H4 (cell line): Measurements from ENCODE around the gene DNAJC11. TPM values are rescaled to one million over a fixed set of nuclear protein-coding genes. Genes with fewer than 3 reads are reported as not detected.
A peak's percentile ranks its signal among the peaks of the same experiment; 100 is the strongest.
"Not testable (repeated sequence)": the region's sequence is repeated elsewhere in the genome, so short reads cannot be mapped to it uniquely, and the experiment has no call there.

ENCODE experiments used
- DNase-seq: peaks from one replicate; pipeline ENCODE4 v3.0.0-alpha.2; 2015; ENCODE audit warnings: low spot score
- total RNA-seq: library from RNA; depleted of rRNA; stranded (reverse); fragments of >200 nt; shearing (Covaris generic); gene quantifications from 2 replicates; pipeline ENCODE4 v1.2.3, GENCODE V29; 2014

Gene DNAJC11
- total RNA-seq, 1 experiment from 2014 or later, result 36.5 TPM

DNA sequence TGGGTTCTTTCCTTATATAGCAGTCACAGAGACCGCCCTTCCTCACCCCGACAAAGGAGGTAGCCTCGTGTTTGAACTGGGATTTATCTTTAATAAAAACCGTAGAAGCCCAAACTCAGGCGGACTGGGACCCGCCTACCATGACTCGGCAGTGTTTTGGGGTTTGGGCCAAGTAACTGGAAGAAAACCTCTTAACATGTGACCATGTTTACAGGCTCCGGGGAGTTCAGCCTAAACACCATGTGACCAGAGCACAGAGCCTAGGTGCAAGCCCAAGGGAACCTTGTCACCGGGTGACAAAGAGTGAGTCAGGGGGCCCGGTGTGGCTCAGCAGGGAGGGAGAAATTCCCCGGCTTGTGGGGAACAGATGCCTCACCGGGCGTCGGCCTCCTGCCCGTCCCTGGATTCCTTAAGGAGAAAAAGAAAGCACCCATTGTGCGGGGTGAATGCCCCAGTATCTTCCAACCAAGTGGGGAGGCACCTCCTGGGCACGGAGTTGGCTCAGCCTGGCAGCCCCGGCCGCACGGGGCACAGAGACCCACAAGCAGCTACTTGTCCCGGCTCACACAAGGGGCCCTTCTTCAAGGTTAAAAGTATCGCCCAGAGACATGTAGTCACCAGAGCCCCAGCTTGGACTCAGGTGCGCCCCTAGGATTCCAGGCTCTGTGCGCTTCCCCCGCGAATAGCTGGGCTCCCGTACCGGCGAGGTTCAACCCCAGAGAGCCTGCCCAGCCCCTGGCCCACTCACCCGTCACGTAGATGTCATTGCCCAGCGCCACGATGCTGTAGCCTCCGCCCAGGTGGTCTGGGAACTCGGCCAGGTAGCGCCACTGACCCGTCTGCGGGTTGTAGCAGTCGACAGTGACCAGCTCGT, 100.3 kb downstream of the DNAJC11 start:
- DNase-seq, result peak; percentile 91

DNA sequence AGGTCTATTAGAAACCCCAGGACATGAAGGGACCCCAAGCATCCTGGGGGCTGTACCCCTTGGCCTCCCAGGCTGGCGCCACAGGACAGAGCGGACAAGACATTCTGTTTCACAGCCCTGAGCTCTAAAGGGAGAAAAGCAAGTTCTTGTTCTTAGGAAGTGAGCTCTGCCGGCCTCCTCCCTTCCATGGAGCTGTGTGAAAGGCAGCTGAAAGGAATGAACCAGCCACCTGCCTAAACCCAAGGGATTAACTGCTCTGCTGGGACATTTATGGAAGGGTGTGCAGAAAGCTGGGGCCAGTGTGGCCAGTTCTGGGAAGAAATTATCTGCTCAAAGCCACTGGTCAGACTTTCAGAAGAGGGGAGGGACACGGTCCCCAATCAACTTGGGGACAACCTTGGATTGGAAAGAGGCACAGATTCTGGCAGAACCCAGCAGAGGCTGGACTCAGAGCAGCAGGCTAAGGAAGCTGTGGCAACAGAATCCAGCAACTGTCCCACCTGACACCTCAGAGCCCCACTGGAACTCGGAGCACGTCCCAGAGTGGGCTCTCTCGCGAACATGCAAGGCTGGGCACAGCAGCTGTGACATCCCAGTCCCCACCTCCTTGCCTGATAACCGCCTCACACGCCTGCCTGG, 101.1 kb downstream of the DNAJC11 start:
- no peak for DNase-seq

DNA sequence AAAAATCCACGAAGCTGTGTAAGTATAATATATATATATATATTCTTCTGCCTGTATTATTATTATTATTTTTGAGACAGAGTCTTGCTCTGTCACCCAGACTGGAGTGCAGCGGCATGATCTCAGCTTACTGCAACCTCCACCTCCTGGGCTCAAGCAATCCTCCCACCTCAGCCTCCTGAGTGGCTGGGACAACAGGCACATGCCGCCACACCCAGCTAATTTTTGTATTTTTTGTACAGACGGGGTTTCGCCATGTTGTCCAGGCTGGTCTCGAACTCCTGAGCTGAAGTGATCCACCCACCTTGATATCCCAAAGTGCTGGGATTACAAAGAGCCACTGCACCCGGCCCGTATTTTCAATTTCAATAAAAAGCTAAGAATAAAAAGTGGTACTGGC, 101.6 kb downstream of the DNAJC11 start:
- not testable (repeated sequence) for DNase-seq

DNA sequence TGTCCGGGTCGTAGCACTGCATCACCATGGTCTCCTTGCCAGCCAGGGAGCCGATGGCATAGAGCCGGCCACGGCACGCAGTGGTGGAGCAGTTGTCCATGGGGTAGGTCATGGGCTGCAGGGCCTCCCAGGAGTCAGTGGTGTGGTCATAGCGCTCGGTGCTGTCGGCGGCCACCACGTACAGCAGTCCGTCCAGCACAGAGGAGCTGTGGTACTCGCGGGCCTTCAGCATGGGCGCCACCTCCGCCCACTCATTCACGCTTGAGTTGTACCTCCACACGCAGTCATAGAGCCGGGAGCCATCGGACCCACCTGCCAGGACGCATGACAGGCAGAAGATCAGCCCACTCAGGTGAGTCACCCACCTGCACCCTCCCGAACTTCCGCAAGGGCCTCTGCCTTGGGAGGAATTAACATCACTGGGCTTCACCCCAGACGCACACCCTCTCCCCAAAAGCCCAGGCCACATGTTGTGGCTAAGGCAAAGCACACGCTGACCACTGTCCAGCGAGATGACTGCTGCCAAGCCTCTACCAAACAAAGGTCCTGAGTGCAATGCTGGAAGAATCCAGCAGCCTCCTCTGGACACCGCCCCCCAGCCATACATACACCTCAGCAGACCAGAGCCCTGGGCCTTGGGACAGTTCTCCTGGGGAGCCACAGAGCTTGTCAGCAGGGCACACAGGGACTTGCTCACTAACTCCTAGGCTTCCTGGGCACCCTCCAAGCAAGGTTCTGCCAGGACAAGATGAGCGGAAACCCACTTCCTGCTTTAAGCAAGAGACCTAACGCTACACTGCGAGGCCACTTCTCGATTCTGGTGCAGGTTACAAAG, 102.3 kb downstream of the DNAJC11 start:
- DNase-seq, result no peak

DNA sequence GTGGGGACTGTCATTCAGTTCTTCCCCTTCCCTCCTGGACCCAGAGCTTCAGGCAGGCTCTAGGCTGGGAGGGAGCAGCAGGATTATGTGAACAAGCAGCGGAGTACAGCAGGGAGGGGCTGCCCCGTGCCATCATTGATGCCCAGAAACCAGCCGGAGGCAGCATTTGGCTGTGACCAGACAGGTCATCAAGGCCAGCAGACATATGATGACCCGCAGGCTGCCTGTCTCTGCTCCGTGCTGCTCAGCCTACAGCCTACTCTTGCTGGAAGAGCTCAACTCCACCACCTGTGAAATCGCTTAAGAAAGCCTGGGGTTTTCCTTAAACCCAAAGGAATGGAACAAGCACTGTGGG, 103.9 kb downstream of the DNAJC11 start:
- no peak for DNase-seq

DNA sequence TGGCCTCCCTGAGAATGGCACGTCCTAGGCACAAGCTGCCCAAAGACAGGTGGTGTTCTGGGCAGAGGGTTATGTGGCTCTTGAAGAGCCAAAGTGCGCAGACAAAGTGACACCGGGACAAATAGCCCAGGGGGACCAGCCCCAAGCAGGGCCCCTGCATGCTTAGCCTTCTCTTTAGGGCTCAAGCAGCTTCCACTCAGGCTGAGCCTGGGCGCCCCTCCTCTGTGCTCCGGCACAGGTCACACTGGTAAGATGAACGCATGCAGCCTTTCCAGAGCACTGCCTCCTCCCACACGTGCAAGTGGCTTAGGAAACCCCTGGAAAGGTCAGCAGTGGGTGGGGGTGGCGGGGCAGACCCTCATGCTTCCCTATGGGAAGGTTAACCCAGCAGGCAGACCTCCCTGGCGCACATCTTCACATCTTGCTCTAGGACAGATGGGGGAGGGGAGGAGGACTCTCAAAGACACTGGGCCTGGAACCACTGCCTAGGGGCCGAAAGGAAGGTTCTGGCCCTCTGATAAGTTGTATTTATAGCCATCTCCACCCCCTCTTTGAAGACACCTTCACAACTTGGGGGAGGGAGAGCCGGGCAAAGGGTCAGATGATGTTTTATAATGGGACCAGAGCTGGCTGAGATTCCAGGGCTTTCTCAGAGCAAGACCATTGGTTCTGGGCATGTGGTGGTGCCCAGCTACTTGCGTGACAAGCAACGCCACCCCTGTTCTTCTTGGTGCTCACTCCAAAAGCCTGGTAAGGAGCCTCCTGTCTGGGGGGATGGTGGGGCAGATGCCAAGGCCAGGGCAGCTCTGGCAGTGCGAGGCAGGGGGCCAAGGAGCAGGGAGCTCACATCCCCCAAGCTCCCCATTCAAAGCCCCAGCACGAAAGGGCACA, 104.5 kb downstream of the DNAJC11 start:
- DNase-seq, result no peak

DNA sequence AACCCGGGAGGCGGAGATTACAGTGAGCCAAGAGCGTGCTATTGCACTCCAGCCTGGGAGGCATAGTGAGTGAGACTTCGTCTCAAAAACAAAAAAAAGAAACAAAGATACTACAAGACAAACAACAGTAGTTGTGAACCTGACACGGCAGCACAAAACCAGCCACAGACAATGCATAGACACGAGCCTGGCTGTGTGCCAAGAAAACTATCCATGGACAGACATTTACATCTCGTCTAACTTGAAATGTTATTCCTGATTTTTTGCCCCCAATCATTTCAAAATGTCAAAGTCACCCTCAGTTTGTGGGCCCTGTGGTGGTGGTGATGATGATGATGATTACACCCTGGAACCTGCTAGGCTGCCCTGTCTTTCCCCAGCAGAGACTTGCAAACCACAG, 105.3 kb downstream of the DNAJC11 start:
- DNase-seq, result no peak

DNA sequence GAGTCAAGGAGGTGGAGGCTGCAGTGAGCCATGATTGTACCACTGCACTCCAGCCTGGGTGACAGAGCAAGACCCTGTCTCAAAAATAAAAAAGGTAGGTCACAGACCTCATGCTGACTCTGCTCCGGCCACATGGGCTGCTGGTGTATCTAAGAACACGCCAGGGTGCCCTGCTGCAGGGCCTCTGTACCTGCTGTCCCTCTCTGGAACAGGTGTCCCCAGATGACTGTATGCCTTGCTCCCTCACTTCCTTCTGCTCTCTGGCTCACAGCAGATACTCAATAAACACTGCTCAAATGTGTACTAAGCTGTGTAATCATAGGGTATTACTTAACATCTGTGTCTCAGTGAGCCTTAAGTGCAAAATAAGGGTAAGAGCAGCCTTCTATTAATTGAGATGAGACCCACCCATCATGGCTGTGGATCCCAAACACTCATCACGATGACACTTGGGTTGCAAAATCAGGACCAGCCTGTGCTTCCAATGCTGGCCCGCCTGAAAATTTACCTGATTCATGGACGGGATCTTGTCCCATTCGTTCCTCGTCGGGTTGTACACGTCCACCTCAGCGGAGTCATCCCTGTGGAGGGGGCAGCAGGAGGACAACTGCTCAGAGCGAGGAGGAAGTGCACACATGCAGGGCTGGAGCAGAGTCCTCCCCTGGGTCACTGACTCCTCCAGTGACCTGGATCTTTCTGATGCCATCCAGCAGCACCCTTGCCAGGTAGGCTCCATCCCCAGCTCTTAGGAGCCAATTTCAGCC, 106.5 kb downstream of the DNAJC11 start:
- DNase-seq, result no peak

DNA sequence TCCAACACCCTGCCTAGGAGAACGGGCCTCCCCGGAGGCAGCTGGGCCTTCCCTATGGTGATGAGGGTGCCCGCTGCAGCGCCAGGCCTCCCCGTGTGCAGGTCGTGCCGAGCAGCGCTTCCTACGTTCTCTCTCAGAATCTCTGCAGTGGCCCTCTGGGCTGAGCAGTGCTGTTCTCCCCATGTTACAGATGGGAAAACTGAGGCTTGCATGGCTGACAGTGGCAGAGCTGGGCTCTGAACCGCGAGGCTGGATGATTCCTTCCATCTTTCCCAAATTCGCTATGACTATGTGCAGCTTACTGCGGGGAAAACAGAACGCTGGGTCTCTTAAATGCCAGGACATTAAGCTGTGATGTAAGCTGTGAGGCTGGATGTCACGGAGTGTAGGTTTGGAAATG, 107.8 kb downstream of the DNAJC11 start:
- no peak for DNase-seq

DNA sequence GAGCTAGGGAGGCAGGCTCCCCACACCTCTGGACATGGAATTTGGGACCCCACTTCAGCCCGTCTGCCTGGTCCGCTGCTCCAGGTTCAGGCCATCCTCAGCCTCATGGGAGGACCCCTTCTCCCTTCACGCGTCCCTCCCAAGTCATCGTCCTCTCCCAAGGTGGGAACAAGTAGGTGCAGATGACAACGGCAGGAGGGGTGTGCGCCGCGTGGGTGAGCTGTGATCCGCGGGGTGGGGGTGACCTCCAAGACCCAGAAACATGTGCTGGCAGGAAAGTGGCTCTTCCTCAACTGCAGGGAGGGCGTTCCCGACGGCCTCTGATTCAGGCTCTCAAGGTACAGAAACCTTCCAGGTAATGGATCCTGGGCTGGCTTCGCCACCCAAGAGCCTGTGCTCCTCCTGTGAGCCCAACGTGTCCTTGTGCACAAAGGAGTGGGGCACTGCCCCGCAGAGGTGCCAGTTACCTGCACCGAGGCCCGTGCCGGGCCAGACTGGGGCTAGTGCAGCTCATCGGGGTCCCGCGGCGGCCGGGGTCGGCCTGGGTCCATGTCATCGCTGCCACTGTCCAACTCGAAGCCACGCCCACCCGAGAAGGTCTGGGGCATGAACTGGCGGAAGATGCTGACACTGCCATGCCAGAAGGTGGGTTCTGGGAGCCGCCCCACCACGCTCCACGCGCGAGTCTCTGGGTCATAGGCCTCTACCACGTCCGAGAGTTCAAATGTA, 108.6 kb downstream of the DNAJC11 start:
- DNase-seq, result no peak

DNA sequence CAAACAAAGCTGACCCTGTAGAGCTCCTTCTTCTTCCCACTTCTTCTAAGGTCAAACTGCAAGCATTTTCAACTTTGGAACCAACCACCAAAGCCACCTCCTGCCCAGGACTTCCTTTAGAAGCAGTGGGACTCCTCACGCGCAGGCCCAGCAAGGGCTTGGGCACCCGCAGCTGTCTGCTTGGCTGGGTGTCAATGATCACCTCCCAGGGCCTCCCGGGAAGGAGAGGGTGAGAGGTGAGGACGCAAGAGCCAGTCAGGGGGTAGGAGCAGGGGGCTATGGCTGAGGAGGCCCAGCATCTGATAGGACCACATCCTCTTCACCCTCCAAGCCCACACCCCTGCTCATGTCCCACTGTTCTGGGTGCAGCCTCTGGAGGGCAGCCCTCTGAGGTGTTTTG, 109.2 kb downstream of the DNAJC11 start:
- DNase-seq, result no peak

DNA sequence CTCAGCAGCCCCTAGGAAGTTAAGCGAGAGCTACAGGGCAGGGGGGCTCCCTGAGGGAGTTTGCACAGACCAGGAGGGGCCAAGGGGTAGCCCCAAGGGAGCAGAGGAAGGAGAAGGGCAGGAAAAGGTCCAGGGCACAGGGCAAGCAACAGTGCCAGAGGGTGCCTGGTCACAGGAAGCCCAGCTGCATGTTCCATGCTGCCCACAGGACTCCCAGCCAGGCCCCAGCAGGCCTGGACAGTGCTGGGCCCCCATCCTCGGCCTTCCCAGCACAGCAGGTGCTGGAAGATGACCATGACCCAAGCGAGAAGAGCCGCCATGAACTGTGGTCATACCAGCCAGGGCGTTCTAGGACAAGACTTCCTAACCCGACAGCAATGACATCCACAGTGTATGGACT, 110.0 kb downstream of the DNAJC11 start:
- DNase-seq, result no peak

DNA sequence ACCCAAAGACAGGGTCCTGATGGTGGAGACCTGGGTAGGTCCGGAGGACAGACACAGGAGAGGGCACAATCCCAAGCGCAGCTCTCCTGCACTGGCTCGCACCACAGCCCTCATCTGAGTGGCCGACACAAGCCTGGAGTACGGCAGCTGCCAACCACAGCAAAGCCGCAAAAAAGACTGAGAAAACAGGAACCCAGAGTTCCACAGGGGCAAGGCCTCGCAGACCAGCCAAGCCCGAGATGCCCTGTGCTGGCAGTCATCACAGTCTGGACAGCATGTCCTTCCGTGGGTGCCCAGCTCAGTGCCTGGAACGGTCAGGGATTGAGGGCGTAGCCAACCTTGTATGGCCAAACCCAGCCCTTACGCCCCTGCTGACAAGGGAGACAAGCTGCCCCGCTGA, 110.4 kb downstream of the DNAJC11 start:
- no peak for DNase-seq

DNA sequence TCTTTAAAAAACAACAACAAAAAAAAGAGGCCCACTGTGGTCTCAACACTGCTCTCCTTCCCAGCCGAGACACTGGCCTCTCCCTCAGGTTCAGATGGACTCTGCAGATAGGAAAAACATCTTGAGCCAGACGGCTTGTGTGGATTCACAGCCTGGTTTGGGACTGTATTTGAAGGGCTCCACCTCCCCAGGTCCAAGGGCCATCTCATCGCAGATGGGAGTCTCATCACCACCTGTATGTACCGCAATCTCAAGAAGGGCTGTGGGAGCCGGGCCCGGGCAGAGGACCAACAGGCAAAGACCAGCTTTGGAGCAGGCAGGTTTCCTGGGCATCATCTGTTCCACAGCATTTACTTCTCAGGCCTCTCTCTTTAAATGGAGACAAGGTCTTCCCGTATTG, 111.6 kb downstream of the DNAJC11 start:
- no peak for DNase-seq

DNA sequence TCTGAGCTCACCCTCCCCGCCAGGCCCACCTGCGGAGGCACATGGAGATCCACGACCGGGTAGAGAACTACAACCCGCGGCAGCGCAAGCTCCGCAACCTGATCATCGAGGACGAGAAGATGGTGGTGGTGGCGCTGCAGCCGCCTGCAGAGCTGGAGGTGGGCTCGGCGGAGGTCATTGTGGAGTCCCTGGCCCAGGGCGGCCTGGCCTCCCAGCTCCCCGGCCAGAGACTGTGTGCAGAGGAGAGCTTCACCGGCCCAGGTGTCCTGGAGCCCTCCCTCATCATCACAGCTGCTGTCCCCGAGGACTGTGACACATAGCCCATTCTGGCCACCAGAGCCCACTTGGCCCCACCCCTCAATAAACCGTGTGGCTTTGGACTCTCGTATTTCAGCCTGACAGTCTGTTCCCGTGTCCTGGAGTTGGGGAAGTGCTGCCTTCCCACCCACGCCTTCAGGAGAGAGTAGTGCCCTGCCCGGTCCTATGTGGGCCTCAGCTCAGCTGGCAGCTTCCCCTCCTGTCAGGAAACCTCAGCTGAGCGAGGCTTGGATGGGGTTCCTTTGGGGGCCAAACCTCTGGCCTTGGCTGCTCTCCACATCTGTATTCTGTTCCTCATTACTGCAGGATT, 112.6 kb downstream of the DNAJC11 start:
- no peak for DNase-seq

DNA sequence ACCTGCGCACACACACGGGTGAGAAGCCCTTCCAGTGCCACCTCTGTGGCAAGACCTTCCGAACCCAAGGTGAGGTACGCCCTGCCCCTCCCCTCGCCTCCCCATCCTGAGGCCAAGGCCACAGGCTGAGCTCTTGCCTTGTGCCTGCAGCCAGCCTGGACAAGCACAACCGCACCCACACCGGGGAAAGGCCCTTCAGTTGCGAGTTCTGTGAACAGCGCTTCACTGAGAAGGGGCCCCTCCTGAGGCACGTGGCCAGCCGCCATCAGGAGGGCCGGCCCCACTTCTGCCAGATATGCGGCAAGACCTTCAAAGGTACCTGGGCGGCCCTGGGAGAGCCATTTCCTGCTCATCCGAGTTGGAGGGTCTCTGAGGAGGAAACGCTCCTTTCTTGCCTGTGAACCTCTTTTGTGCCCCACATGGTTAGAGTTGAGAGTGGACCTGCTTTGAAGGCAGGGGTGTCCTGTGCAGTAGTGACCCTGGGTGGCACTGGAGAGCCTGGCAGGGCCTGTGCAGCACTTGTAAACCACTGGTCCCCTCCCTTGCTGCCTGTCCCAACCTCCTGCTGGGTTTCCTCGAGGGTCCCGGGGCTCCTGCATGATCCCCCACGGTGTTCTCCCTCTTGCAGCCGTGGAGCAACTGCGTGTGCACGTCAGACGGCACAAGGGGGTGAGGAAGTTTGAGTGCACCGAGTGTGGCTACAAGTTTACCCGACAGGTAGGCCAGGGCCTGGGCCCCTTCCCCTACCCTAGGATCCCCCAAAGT, 113.3 kb downstream of the DNAJC11 start:
- DNase-seq, result no peak

DNA sequence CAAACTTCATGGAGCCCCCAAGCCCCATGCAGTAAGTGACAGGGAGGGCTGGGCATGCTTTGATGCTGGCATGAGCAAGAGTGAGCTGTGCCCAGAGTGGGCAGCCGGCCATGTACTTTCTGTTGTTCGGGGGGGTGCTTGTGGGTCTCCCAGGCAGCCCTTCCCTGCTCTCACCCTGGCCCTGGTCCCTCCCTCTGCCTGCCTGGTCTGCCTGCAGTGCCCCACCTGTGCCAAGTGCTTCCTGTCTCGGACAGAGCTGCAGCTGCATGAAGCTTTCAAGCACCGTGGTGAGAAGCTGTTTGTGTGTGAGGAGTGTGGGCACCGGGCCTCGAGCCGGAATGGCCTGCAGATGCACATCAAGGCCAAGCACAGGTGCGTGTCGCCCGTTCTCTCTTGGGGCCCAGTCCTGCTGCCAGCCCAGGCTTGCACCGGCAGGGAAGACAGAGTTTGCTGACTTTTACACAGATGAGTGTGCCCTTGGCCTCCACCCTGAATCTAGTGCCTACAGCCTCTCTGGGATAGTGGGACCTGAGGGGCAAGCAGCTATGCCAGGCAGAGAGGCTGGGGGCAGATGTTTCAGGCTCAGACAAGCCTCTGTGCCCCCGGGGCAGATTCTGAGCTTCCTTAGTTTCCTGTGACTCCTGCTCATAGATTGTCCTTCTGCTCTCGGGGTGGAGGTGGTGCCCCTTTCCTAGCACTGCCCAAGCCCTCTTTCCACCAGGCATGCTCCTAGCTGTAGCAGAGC, 114.2 kb downstream of the DNAJC11 start:
- DNase-seq, result no peak

DNA sequence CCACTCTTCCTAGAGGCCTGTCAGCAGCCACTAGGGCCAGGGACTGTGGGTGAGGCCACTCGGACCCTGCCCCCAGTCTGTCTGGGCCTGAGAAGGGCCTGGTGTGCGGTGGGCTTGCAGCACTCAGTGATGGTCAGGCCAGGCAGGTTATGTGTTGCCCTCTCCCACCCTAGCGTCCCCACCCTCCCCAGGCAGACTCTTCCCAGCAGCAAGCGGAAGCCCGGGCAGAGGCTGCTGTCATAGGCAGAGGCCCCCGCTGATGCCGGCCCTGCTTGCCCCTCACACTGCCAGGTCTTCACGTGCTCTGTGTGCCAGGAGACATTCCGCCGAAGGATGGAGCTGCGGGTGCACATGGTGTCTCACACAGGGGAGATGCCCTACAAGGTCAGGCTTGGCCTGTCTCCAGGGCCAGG, 115.2 kb downstream of the DNAJC11 start:
- DNase-seq, result no peak
